Retinal pigment epithelial cell (primary cell): ENCODE measurements around the gene CFAP20DC.
A peak's percentile ranks its signal among the peaks of the same experiment; 100 is the strongest.
"Not testable (repeated sequence)": the region's sequence is repeated elsewhere in the genome, so short reads cannot be mapped to it uniquely, and the experiment has no call there.

Experiments used
- DNase-seq: peaks from one replicate; pipeline ENCODE4 v3.0.0-alpha.2; 2010; ENCODE audit warnings: low read depth
- H3K4me3 ChIP-seq: 2 replicates; pipeline ENCODE4 v1.5.1; 2011; ENCODE audit warnings: mild to moderate bottlenecking, low read length, control low read depth, moderate library complexity
- TF ChIP-seq, protein P1 (sequence below): conservative IDR thresholded peaks from 2 replicates; pipeline ENCODE4 v1.5.1; 2011; ENCODE audit warnings: low read depth, low read length, control low read depth, inconsistent platforms

The CFAP20DC gene

DNA sequence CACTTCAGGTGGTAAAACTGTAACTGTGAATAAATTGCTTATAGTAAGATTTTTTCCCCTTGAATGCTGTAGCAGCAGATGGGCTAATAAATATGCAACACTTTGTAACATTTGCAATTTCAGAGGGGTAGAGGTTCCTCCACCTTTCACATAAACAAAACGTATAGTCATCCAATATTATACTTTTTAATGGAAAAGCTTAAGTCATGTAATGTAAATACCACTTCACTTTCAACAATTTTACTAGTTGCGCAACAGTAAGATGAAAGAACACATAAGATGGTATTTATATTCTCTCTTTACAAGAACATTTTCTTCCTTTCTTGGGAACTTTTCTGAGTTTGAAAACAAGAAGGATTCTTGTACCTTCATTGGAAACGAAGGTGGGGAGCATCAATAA lies 326.7 kb downstream of the CFAP20DC start:
- TF ChIP-seq, protein P1, sequence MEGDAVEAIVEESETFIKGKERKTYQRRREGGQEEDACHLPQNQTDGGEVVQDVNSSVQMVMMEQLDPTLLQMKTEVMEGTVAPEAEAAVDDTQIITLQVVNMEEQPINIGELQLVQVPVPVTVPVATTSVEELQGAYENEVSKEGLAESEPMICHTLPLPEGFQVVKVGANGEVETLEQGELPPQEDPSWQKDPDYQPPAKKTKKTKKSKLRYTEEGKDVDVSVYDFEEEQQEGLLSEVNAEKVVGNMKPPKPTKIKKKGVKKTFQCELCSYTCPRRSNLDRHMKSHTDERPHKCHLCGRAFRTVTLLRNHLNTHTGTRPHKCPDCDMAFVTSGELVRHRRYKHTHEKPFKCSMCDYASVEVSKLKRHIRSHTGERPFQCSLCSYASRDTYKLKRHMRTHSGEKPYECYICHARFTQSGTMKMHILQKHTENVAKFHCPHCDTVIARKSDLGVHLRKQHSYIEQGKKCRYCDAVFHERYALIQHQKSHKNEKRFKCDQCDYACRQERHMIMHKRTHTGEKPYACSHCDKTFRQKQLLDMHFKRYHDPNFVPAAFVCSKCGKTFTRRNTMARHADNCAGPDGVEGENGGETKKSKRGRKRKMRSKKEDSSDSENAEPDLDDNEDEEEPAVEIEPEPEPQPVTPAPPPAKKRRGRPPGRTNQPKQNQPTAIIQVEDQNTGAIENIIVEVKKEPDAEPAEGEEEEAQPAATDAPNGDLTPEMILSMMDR = no peak
- peak; percentile 4 for DNase-seq
- no peak overlapping the region for H3K4me3 ChIP-seq

DNA sequence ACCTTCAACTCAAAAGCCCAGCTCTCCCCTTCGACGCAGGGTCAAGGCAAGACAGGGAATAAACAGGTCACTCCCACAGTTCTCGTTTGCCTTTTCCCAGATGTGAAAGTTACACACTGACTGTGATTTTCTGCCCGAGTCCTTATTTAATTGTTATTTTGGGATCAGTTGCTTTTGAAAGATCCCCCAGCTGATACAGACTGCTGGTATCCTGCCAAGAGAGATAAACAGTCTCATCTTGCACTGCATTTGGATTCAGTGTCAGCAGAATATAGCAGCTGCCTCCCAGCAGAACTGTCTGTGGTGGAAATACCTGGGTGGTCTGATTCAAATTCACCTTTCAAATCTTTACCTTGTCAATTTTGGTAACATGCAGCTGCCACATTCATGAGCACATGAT lies 327.3 kb downstream of the CFAP20DC start:
- TF ChIP-seq, protein P1 = no peak
- DNase-seq = no peak
- H3K4me3 ChIP-seq = no peak overlapping the region

DNA sequence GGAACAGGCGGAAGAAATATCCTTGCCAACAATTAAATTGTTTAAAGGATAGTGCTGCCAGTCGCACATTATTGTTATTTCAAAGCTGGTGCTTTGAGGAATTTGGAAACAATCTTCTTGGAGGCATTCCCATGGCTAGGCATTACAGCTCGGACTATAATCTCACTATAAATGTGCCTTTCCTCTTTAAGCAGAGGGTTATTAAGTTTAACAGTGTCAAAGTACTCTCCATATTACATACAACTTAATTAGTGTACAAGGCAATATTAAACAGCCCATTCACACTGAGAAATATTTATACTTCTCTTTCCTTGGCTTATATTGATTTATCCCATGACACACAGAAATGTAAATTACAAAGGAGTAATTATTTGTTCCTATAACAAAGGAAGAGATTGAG lies 329.3 kb downstream of the CFAP20DC start:
- peak; percentile 39 for DNase-seq
- TF ChIP-seq, protein P1 = no peak
- H3K4me3 ChIP-seq = no peak overlapping the region

DNA sequence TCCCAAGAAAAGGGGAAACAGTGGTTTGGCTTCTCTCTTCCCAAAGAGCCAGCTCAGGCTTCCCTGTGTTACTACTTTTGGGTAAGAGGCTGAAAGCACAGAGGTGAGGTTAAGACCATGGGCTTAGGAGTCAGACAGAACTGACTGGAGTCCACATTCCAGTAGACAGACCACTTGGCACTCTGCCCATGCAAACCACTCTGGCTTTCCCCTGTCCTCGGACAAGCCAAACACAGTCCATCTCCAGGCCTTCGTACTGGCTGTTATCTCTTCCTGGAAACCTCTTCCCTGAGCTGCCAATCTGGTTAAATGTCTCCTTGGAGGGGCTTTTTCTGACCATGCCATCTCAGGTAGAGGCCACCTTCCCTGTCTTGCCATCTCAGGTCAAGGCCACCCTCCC lies 330.1 kb downstream of the CFAP20DC start:
- TF ChIP-seq, protein P1 = no peak

DNA sequence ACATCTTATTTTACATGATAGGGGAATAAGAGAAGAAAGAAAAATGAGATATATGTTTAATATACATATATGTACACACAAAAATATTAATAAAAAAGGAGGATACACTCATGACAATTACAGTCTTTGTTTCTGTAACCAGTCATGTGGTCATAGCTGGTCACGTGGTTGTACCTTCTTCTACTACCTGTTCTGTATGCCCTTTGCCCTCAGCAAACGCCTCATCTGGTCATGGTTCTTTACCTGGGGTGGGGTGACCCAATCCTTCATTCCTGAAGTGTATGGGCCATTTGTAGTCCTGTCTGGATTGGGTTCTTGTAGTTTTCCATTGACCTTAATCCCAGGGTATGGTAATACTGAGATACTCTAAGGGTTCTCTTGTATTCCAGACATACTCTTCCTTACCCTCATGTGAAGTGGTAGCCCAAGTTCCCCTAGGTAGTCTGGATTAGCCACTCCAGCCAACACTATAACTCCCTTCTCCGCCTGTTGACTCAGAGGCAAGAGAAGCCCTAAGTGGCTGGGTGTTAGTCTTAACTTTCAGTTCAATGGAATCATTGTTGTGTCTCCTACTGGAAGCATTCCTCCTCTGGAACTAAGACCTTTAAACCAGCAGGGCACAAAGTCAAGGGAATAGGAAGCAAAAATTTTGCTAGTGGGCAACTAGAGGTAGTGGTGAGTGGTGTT lies 336.0 kb downstream of the CFAP20DC start:
- DNase-seq = no peak
- TF ChIP-seq, protein P1 = no peak
- no peak overlapping the region for H3K4me3 ChIP-seq

More for the DNA sequence above, 330.1 kb downstream of the CFAP20DC start:
- DNase-seq = no peak
- H3K4me3 ChIP-seq = no peak overlapping the region

DNA sequence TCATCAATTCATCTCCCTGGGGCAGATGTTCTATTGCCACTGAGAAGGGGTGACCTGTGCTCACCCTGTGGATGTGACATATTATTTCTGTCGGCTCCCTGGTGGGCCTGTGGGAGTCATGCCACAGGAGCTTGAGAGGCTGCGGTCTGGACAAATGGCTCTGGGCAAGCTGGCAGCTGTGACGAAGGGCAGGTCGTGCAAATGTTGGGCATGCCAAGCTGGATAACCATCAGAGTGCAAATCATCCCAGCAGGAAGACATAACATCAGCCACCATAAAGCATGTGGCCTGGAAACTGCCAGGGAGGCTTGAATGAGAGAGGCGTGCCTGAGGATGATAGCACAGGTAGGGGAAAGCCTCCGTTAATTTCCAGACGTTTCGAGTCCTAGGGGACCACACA lies 338.0 kb downstream of the CFAP20DC start:
- DNase-seq = no peak
- H3K4me3 ChIP-seq = no peak overlapping the region
- TF ChIP-seq, protein P1 = no peak

DNA sequence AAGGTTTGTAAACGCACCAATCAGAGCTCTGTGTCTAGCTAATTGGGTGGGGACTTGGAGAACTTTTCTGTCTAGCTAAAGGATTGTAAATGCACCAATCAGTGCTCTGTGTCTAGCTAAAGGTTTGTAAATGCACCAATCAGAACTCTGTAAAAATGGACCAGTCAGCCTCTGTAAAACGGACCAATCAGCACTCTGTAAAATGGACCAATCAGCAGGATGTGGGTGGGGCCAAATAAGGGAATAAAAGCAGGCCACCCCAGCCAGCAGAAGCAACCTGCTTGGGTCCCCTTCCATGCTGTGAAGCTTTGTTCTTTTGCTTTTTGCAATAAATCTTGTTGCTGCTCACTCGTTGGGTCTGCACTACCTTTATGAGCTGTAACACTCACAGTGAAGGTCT lies 340.8 kb downstream of the CFAP20DC start:
- H3K4me3 ChIP-seq, DNase-seq: not testable (repeated sequence)
